ENCODE measurements around the gene PFN2. TPM values are rescaled to one million over a fixed set of nuclear protein-coding genes. Genes with fewer than 3 reads are reported as not detected.
"Not testable (repeated sequence)": the region's sequence is repeated elsewhere in the genome, so short reads cannot be mapped to it uniquely, and the experiment has no call there.

Gene PFN2
- total RNA-seq, 1 donor from 2014 or later, result 40.8 TPM

DNA sequence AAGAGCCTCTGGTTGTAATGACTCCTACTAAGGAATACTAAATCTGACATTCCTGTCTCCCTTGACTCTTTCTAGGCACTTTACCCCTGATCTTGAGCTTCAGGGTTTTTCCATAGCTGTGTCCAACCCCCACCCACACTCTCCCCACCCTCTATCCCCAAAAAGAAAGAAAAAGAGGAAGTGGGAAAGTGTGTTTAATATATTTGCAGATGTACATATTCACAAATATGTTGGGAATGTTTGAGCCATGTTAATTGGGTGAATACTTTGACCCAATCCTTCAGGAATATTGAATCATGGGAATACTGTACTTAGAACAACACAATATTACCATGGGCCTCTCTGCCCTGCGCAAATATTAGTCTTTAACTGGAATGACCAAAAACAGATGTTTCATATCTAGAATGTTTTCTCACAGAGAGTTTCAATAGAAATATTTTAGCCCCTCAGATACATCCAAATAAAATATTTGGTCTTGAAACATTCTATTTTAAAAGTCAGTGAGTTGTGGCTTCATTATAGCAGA is 19.8 kb upstream of the PFN2 start:
- no peaks in the 10 kb centered on the region for H3K36me3 ChIP-seq
- no peak overlapping the region for H3K27ac ChIP-seq (replicated peaks)
- intact Hi-C loops (cut with micrococcal nuclease), result no loop called here
- H3K9me3 ChIP-seq (replicated peaks), result peaks cover 20% of the 10 kb centered on the region
- DNase-seq, result no peak
- H3K4me1 ChIP-seq, result no peaks in the 10 kb centered on the region
- TF ChIP-seq, protein P1, sequence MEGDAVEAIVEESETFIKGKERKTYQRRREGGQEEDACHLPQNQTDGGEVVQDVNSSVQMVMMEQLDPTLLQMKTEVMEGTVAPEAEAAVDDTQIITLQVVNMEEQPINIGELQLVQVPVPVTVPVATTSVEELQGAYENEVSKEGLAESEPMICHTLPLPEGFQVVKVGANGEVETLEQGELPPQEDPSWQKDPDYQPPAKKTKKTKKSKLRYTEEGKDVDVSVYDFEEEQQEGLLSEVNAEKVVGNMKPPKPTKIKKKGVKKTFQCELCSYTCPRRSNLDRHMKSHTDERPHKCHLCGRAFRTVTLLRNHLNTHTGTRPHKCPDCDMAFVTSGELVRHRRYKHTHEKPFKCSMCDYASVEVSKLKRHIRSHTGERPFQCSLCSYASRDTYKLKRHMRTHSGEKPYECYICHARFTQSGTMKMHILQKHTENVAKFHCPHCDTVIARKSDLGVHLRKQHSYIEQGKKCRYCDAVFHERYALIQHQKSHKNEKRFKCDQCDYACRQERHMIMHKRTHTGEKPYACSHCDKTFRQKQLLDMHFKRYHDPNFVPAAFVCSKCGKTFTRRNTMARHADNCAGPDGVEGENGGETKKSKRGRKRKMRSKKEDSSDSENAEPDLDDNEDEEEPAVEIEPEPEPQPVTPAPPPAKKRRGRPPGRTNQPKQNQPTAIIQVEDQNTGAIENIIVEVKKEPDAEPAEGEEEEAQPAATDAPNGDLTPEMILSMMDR (IDR thresholded peaks at IDR 0.05; ENCODE audit: borderline replicate concordance), result no peak
- H3K27me3 ChIP-seq (ENCODE audit: low read depth), result no peaks in the 10 kb centered on the region
- no peak overlapping the region for H3K4me3 ChIP-seq

DNA sequence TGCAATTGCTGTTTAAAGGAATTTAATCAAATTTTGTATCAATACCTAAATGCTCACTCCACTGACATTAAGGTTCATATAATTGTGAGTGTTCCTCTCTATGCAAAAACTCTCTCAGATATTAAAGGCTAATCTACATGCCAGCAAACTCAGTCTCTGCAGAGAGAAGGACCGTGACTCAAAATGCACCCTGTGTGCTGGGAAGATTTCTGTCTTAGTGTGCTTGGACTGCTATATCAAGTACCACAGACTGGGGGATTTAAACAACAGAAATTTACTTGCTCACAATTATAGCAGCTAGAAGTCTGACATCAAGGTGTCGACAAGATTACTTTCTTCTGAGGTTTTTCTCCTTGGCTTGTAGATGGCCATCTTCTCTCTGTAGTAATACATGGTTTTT is 18.6 kb upstream of the PFN2 start:
- intact Hi-C loops (cut with micrococcal nuclease), result no loop called here
- TF ChIP-seq, protein P1 (IDR thresholded peaks at IDR 0.05; ENCODE audit: borderline replicate concordance), result no peak
- H3K36me3 ChIP-seq, result no peaks in the 10 kb centered on the region

DNA sequence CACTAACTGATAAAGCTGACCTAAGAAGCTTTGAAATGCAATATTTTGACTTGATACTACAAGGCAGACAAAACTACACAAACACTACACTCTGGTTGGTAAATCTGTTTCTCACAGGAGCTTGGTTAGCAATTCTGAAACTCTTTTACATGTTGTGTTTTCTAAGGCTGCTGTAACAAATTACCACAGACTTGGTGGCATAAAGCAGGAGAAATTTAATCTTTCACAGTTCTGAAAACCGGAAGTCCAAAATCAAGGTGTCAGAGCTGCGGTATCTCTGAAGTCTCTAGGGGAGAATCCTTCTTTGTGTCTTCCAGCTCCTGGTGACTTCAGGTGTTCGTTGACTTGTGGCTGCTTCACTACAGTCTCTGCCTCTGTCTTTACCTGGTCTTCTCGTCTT is 12.9 kb upstream of the PFN2 start:
- TF ChIP-seq, protein P1 (IDR thresholded peaks at IDR 0.05; ENCODE audit: borderline replicate concordance), result no peak
- intact Hi-C loops (cut with micrococcal nuclease), result no loop called here
- H3K27ac ChIP-seq (replicated peaks), result no peak overlapping the region

More for the DNA sequence above, 18.6 kb upstream of the PFN2 start:
- Histone ChIP-seq H3K27ac (replicated peaks) (no peak overlapping the region), H3K4me1 (no peaks in the 10 kb centered on the region), H3K27me3 (ENCODE audit: low read depth) (no peaks in the 10 kb centered on the region), H3K4me3 (no peak overlapping the region), H3K9me3 (replicated peaks) (peaks cover 9% of the 10 kb centered on the region)
- no peak for DNase-seq

DNA sequence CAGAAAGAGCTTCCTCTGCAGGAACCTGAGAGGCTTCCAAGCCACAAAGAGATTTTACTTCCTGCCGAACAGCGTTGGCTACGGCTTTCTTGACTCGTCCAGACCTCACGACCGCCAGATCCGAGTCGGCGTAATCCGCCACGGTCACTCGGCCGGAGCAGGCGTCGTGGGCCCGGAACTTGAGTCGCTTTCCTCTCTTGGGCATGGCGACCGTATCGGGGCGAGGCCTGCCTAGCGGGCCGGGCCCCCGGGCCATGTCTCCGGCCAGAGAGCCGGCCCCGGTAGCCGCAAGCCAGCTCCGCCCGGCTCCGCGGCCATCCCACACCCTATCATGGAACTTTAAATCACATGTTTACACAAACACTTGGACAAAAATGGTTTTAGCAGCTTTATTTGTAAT is 12.4 kb upstream of the PFN2 start:
- DNase-seq; H3K9me3 ChIP-seq (replicated peaks); H3K27me3 ChIP-seq (ENCODE audit: low read depth); H3K36me3 ChIP-seq; H3K27ac ChIP-seq (replicated peaks); H3K4me3 ChIP-seq; H3K4me1 ChIP-seq; intact Hi-C loops (cut with micrococcal nuclease): not testable (repeated sequence)

More for the DNA sequence above, 12.9 kb upstream of the PFN2 start:
- H3K4me3 ChIP-seq, result no peak overlapping the region
- no peaks in the 10 kb centered on the region for H3K9me3 ChIP-seq (replicated peaks)
- H3K27me3 ChIP-seq (ENCODE audit: low read depth), result no peaks in the 10 kb centered on the region
- no peaks in the 10 kb centered on the region for H3K36me3 ChIP-seq
- H3K4me1 ChIP-seq, result no peaks in the 10 kb centered on the region
- DNase-seq, result no peak

DNA sequence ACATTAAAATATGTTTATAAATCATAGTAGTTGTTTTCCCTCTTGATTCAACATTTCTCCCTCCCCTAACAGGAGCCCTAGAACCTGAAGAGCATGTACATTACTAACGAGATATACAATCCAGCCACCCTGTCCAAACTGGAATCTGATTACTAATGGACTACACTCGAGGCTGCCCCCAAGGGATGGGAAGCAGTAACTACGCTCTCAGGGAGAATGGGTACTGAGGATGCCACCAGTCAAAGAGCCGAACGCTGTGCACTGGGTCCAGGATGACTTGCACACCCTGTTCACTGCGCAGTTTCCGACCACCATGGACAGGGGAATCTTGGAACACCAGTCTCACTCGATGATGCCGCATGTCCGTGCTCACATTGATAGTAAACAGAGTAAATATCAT is 11.3 kb upstream of the PFN2 start:
- H3K27ac ChIP-seq (replicated peaks); H3K4me3 ChIP-seq; H3K9me3 ChIP-seq (replicated peaks); H3K4me1 ChIP-seq; H3K36me3 ChIP-seq; intact Hi-C loops (cut with micrococcal nuclease); DNase-seq; H3K27me3 ChIP-seq (ENCODE audit: low read depth): not testable (repeated sequence)

DNA sequence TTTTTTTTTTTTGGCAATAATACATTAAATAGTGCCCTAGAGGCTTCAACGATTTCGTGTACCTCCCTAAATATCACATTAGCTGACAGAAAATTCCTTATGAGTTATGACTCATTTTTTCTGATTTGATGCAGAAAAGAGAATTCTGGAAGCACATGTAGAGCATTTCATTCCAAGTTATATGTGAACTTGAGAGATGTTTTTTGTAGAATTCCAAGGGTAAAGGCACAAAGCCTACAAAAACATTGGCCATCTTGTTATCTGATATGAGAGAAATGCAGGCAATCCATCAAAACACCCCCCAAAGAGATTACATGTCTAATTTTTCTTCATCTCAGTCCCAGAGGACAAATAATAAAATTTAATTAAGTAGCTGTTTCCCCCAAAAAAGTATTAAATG is 6.7 kb upstream of the PFN2 start:
- DNase-seq, result no peak
- Histone ChIP-seq H3K36me3 (no peaks in the 10 kb centered on the region), H3K27me3 (ENCODE audit: low read depth) (no peaks in the 10 kb centered on the region), H3K4me1 (peaks cover 4% of the 10 kb centered on the region), H3K9me3 (replicated peaks) (no peaks in the 10 kb centered on the region), H3K4me3 (no peak overlapping the region), H3K27ac (replicated peaks) (no peak overlapping the region)
- intact Hi-C loops (cut with micrococcal nuclease), result no loop called here
- TF ChIP-seq, protein P1 (IDR thresholded peaks at IDR 0.05; ENCODE audit: borderline replicate concordance), result no peak

DNA sequence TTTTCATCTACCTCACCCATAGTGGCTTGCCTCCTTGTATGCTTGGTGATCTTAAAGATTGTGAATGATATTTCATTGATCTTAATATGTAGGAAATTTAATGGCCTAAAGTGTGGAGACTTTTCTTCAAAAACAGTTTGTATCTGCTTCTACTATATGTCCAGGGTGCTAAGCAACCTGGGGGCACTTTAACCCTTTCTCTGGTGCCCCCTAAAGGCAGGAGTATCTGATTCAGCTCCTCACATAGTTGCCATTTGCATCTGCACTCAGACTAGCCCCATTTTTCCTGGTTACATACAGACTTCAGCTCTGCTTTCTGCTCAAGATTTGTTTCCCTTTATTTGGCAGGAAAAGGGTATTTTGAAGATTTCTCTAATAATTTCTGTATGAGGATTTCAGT is 5.2 kb upstream of the PFN2 start:
- intact Hi-C loops (cut with micrococcal nuclease), result no loop called here
- H3K9me3 ChIP-seq (replicated peaks), result no peaks in the 10 kb centered on the region
- TF ChIP-seq, protein P1 (IDR thresholded peaks at IDR 0.05; ENCODE audit: borderline replicate concordance), result no peak
- no peak overlapping the region for H3K27ac ChIP-seq (replicated peaks)
- no peak for DNase-seq
- H3K36me3 ChIP-seq, result no peaks in the 10 kb centered on the region
- no peak overlapping the region for H3K4me3 ChIP-seq
- no peaks in the 10 kb centered on the region for H3K27me3 ChIP-seq (ENCODE audit: low read depth)
- peaks cover 16% of the 10 kb centered on the region for H3K4me1 ChIP-seq

Measured in left ventricle myocardium inferior (tissue), 1 donor.